Subcutaneous abdominal adipose tissue (tissue), 5 donors: ENCODE data around the gene PRKCE.

Experiments used
- H3K27ac ChIP-seq: one replicate; pipeline ENCODE4 v1.7.0; 2013; ENCODE audit warnings: low read depth, mild to moderate bottlenecking, inconsistent platforms, low read length, moderate library complexity
- H3K27me3 ChIP-seq, 5 donors: one replicate each; pipeline ENCODE4 v1.7.0; 2013; ENCODE audit warnings: low read length in 5 of 5, inconsistent platforms in 1 of 5; ENCODE audit not compliant: control insufficient read depth in 5 of 5, insufficient read depth in 4 of 5
- H3K36me3 ChIP-seq, 5 donors: one replicate each; pipeline ENCODE4 v1.7.0; 2013; ENCODE audit warnings: low read length in 5 of 5; ENCODE audit not compliant: control insufficient read depth in 5 of 5, insufficient read depth in 5 of 5
- H3K4me1 ChIP-seq, 5 donors: one replicate each; pipeline ENCODE4 v1.7.0; 2013; ENCODE audit warnings: low read length in 5 of 5, mild to moderate bottlenecking in 3 of 5, moderate library complexity in 1 of 5; ENCODE audit not compliant: control insufficient read depth in 5 of 5, insufficient read depth in 5 of 5
- H3K4me3 ChIP-seq, 5 donors: one replicate each; pipeline ENCODE4 v1.7.0; 2013; ENCODE audit warnings: low read length in 5 of 5, low read depth in 1 of 5
- H3K9ac ChIP-seq, 5 donors: one replicate each; pipeline ENCODE4 v1.7.0; 2013; ENCODE audit warnings: low read length in 5 of 5, mild to moderate bottlenecking in 4 of 5, moderate library complexity in 3 of 5
- H3K9me3 ChIP-seq, 5 donors: one replicate each; pipeline ENCODE4 v1.7.0; 2013; ENCODE audit warnings: low read length in 5 of 5; ENCODE audit not compliant: control insufficient read depth in 5 of 5
- donor health status: healthy.
- donor health status: healthy.
- donor health status: healthy.
- donor health status: healthy.
- donor health status: healthy.

Gene PRKCE

GRCh38 chr2:45876611-45877010 is 225.1 kb downstream of the PRKCE start:
- H3K36me3 ChIP-seq = no peaks in the 10 kb centered on the region
- no peak overlapping the region for H3K27ac ChIP-seq
- H3K9ac ChIP-seq = no peak overlapping the region
- H3K4me1 ChIP-seq = peaks cover 0 to 18% (median 9%) of the 10 kb centered on the region in 5 donors
- H3K4me3 ChIP-seq = no peak overlapping the region
- peaks cover 4 to 11% (median 8%) of the 10 kb centered on the region in 5 donors for H3K9me3 ChIP-seq
- H3K27me3 ChIP-seq = no peaks in the 10 kb centered on the region

GRCh38 chr2:45879406-45879805 is 227.9 kb downstream of the PRKCE start:
- Histone ChIP-seq H3K9me3 (peaks cover 4 to 11% (median 8%) of the 10 kb centered on the region in 5 donors), H3K4me1 (peaks cover 12 to 27% (median 21%) of the 10 kb centered on the region in 5 donors), H3K36me3 (no peaks in the 10 kb centered on the region), H3K27ac (no peak overlapping the region), H3K4me3 (no peak overlapping the region), H3K27me3 (no peaks in the 10 kb centered on the region), H3K9ac (no peak overlapping the region)

GRCh38 chr2:45879936-45880335 is 228.5 kb downstream of the PRKCE start:
- H3K36me3 ChIP-seq = no peaks in the 10 kb centered on the region
- H3K4me1 ChIP-seq = peaks cover 12 to 27% (median 23%) of the 10 kb centered on the region in 5 donors
- no peak overlapping the region for H3K9ac ChIP-seq
- peaks cover 4 to 11% (median 8%) of the 10 kb centered on the region in 5 donors for H3K9me3 ChIP-seq
- H3K27me3 ChIP-seq = no peaks in the 10 kb centered on the region
- H3K27ac ChIP-seq = no peak overlapping the region
- no peak overlapping the region for H3K4me3 ChIP-seq

- H3K36me3 ChIP-seq = no peaks in the 10 kb centered on the region
- no peak overlapping the region for H3K4me3 ChIP-seq
- H3K9ac ChIP-seq = no peak overlapping the region
- H3K27me3 ChIP-seq = no peaks in the 10 kb centered on the region
- no peak overlapping the region for H3K27ac ChIP-seq
- H3K4me1 ChIP-seq = peaks cover 16 to 46% (median 35%) of the 10 kb centered on the region in 5 donors
- H3K9me3 ChIP-seq = no peaks in the 10 kb centered on the region
Observed at GRCh38 chr2:45881970-45882581, 230.6 kb downstream of the PRKCE start.

GRCh38 chr2:45882707-45883602 is 231.5 kb downstream of the PRKCE start:
- Histone ChIP-seq H3K4me1 (peaks cover 16 to 54% (median 41%) of the 10 kb centered on the region in 5 donors), H3K9me3 (no peaks in the 10 kb centered on the region)

GRCh38 chr2:45883603-45884000 is 232.1 kb downstream of the PRKCE start:
- Histone ChIP-seq H3K27me3 (no peaks in the 10 kb centered on the region), H3K4me1 (peaks cover 18 to 60% (median 45%) of the 10 kb centered on the region in 5 donors), H3K9ac (peak overlapping the region in 1 of 5 donors; percentile 17), H3K27ac (no peak overlapping the region), H3K36me3 (no peaks in the 10 kb centered on the region), H3K4me3 (no peak overlapping the region), H3K9me3 (no peaks in the 10 kb centered on the region)

More at GRCh38 chr2:45882707-45883602, 231.5 kb downstream of the PRKCE start:
- no peaks in the 10 kb centered on the region for H3K36me3 ChIP-seq
- H3K4me3 ChIP-seq = peak overlapping the region in 1 of 5 donors; percentile 42
- H3K9ac ChIP-seq = peak overlapping the region in 1 of 5 donors; percentile 19
- H3K27me3 ChIP-seq = no peaks in the 10 kb centered on the region
- H3K27ac ChIP-seq = no peak overlapping the region

GRCh38 chr2:45884126-45884525 is 232.7 kb downstream of the PRKCE start:
- Histone ChIP-seq H3K9ac (no peak overlapping the region), H3K36me3 (no peaks in the 10 kb centered on the region), H3K9me3 (no peaks in the 10 kb centered on the region), H3K27ac (no peak overlapping the region), H3K4me3 (no peak overlapping the region), H3K27me3 (no peaks in the 10 kb centered on the region), H3K4me1 (peaks cover 18 to 65% (median 51%) of the 10 kb centered on the region in 5 donors)

- peak overlapping the region; percentile 66 for H3K27ac ChIP-seq
- no peaks in the 10 kb centered on the region for H3K9me3 ChIP-seq
- H3K9ac ChIP-seq = peak overlapping the region in 2 of 5 donors; percentile 14 to 48
- peaks cover 22 to 76% (median 61%) of the 10 kb centered on the region in 5 donors for H3K4me1 ChIP-seq
- no peaks in the 10 kb centered on the region for H3K27me3 ChIP-seq
- H3K4me3 ChIP-seq = no peak overlapping the region
- H3K36me3 ChIP-seq = no peaks in the 10 kb centered on the region
Observed at GRCh38 chr2:45885171-45885621, 233.7 kb downstream of the PRKCE start.

- no peaks in the 10 kb centered on the region for H3K9me3 ChIP-seq
- H3K27ac ChIP-seq = peak overlapping the region; percentile 66
- H3K4me1 ChIP-seq = peaks cover 22 to 86% (median 71%) of the 10 kb centered on the region in 5 donors
Observed at GRCh38 chr2:45886171-45886663, 234.7 kb downstream of the PRKCE start.

GRCh38 chr2:45888167-45888566 is 236.7 kb downstream of the PRKCE start:
- no peaks in the 10 kb centered on the region for H3K27me3 ChIP-seq
- no peak overlapping the region for H3K4me3 ChIP-seq
- no peak overlapping the region for H3K27ac ChIP-seq
- H3K36me3 ChIP-seq = no peaks in the 10 kb centered on the region
- H3K9ac ChIP-seq = peak overlapping the region in 1 of 5 donors; percentile 5
- peaks cover 24 to 92% (median 82%) of the 10 kb centered on the region in 5 donors for H3K4me1 ChIP-seq
- no peaks in the 10 kb centered on the region for H3K9me3 ChIP-seq

More at GRCh38 chr2:45886171-45886663, 234.7 kb downstream of the PRKCE start:
- H3K27me3 ChIP-seq = no peaks in the 10 kb centered on the region
- no peak overlapping the region for H3K9ac ChIP-seq
- no peak overlapping the region for H3K4me3 ChIP-seq
- H3K36me3 ChIP-seq = no peaks in the 10 kb centered on the region
